ENCODE results near the gene CYP3A7. TPM values are rescaled to one million over a fixed set of nuclear protein-coding genes. Genes with fewer than 3 reads are reported as not detected.
A peak's percentile ranks its signal among the peaks of the same experiment; 100 is the strongest.

CYP3A7 gene
- total and polyA plus RNA-seq, 2 of the 13 experiments (the other 11 are each of a cell fraction or from before 2014, with no cell fraction given): 5.8 to 6.4 TPM

DNA sequence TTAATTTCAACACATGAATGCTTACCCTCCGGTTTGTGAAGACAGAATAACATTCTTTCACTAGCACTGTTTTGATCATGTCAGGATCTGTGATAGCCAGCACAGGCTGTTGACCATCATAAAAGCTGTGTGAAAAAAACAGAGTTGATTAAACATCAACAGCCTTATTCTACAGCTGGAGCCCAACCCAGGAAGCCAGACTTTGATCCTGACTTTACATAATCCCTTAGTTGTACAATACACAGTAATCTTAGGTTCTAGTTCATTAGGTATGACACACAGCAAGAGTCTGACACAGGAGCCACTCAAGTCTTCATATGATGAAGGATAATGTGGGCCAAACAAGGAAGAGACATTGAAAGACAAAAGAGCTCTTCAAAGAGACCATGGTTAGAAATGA, 37.6 kb upstream of the CYP3A7 start (continued):
- TF ChIP-seq, protein P1, sequence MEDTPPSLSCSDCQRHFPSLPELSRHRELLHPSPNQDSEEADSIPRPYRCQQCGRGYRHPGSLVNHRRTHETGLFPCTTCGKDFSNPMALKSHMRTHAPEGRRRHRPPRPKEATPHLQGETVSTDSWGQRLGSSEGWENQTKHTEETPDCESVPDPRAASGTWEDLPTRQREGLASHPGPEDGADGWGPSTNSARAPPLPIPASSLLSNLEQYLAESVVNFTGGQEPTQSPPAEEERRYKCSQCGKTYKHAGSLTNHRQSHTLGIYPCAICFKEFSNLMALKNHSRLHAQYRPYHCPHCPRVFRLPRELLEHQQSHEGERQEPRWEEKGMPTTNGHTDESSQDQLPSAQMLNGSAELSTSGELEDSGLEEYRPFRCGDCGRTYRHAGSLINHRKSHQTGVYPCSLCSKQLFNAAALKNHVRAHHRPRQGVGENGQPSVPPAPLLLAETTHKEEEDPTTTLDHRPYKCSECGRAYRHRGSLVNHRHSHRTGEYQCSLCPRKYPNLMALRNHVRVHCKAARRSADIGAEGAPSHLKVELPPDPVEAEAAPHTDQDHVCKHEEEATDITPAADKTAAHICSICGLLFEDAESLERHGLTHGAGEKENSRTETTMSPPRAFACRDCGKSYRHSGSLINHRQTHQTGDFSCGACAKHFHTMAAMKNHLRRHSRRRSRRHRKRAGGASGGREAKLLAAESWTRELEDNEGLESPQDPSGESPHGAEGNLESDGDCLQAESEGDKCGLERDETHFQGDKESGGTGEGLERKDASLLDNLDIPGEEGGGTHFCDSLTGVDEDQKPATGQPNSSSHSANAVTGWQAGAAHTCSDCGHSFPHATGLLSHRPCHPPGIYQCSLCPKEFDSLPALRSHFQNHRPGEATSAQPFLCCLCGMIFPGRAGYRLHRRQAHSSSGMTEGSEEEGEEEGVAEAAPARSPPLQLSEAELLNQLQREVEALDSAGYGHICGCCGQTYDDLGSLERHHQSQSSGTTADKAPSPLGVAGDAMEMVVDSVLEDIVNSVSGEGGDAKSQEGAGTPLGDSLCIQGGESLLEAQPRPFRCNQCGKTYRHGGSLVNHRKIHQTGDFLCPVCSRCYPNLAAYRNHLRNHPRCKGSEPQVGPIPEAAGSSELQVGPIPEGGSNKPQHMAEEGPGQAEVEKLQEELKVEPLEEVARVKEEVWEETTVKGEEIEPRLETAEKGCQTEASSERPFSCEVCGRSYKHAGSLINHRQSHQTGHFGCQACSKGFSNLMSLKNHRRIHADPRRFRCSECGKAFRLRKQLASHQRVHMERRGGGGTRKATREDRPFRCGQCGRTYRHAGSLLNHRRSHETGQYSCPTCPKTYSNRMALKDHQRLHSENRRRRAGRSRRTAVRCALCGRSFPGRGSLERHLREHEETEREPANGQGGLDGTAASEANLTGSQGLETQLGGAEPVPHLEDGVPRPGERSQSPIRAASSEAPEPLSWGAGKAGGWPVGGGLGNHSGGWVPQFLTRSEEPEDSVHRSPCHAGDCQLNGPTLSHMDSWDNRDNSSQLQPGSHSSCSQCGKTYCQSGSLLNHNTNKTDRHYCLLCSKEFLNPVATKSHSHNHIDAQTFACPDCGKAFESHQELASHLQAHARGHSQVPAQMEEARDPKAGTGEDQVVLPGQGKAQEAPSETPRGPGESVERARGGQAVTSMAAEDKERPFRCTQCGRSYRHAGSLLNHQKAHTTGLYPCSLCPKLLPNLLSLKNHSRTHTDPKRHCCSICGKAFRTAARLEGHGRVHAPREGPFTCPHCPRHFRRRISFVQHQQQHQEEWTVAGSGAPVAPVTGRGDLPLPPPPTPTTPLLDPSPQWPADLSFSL (CRISPR knock-in tag; IDR thresholded peaks at IDR 0.05): no peak
- TF ChIP-seq ZNF674 (CRISPR knock-in tag; IDR thresholded peaks at IDR 0.05; ENCODE audit: low read depth) (no peak), HCFC1 (IDR thresholded peaks at IDR 0.05; ENCODE audit: low read depth, low read length) (no peak), NCOR1 (IDR thresholded peaks at IDR 0.05; ENCODE audit: borderline replicate concordance, low read length) (peak; percentile 45; the same call in 1 of the 2 replicates), ZBTB21 (CRISPR knock-in tag; IDR thresholded peaks at IDR 0.05) (0 out of 2 replicates have a peak, but pooled peaks have one; percentile 26), ZMYM3 (CRISPR knock-in tag; IDR thresholded peaks at IDR 0.05) (peak; percentile 40; the same call in 1 of the 2 replicates), TBL1XR1 (IDR thresholded peaks at IDR 0.05; ENCODE audit: borderline replicate concordance, low read length, partially characterized antibody) (peak; percentile 44), MAFK (conservative IDR thresholded peaks at IDR 0.05 in 1 of 2, IDR thresholded peaks at IDR 0.05 in 1 of 2; ENCODE audit: low read length in 2 of 2) (peak in 1 of 2 experiments; percentile 19; a peak in 1 of 4 replicates), ETV6 (CRISPR knock-in tag; conservative IDR thresholded peaks at IDR 0.05) (no peak), ZNF235 (CRISPR knock-in tag; IDR thresholded peaks at IDR 0.05; ENCODE audit: borderline replicate concordance) (no peak), ZC3H13 (CRISPR knock-in tag; IDR thresholded peaks at IDR 0.05) (no peak)
- TF ChIP-seq, protein P2, sequence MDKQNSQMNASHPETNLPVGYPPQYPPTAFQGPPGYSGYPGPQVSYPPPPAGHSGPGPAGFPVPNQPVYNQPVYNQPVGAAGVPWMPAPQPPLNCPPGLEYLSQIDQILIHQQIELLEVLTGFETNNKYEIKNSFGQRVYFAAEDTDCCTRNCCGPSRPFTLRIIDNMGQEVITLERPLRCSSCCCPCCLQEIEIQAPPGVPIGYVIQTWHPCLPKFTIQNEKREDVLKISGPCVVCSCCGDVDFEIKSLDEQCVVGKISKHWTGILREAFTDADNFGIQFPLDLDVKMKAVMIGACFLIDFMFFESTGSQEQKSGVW (CRISPR knock-in tag; IDR thresholded peaks at IDR 0.05; ENCODE audit: borderline replicate concordance): no peak
- TF ChIP-seq, protein P3, sequence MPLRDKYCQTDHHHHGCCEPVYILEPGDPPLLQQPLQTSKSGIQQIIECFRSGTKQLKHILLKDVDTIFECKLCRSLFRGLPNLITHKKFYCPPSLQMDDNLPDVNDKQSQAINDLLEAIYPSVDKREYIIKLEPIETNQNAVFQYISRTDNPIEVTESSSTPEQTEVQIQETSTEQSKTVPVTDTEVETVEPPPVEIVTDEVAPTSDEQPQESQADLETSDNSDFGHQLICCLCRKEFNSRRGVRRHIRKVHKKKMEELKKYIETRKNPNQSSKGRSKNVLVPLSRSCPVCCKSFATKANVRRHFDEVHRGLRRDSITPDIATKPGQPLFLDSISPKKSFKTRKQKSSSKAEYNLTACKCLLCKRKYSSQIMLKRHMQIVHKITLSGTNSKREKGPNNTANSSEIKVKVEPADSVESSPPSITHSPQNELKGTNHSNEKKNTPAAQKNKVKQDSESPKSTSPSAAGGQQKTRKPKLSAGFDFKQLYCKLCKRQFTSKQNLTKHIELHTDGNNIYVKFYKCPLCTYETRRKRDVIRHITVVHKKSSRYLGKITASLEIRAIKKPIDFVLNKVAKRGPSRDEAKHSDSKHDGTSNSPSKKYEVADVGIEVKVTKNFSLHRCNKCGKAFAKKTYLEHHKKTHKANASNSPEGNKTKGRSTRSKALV (CRISPR knock-in tag; IDR thresholded peaks at IDR 0.05): no peak
- TF ChIP-seq, protein P4, sequence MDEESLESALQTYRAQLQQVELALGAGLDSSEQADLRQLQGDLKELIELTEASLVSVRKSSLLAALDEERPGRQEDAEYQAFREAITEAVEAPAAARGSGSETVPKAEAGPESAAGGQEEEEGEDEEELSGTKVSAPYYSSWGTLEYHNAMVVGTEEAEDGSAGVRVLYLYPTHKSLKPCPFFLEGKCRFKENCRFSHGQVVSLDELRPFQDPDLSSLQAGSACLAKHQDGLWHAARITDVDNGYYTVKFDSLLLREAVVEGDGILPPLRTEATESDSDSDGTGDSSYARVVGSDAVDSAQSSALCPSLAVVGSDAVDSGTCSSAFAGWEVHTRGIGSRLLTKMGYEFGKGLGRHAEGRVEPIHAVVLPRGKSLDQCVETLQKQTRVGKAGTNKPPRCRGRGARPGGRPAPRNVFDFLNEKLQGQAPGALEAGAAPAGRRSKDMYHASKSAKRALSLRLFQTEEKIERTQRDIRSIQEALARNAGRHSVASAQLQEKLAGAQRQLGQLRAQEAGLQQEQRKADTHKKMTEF (CRISPR knock-in tag; IDR thresholded peaks at IDR 0.05): peak; percentile 43; the same call in 1 of the 2 replicates
- TF ChIP-seq, protein P5, sequence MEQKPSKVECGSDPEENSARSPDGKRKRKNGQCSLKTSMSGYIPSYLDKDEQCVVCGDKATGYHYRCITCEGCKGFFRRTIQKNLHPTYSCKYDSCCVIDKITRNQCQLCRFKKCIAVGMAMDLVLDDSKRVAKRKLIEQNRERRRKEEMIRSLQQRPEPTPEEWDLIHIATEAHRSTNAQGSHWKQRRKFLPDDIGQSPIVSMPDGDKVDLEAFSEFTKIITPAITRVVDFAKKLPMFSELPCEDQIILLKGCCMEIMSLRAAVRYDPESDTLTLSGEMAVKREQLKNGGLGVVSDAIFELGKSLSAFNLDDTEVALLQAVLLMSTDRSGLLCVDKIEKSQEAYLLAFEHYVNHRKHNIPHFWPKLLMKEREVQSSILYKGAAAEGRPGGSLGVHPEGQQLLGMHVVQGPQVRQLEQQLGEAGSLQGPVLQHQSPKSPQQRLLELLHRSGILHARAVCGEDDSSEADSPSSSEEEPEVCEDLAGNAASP (CRISPR knock-in tag; IDR thresholded peaks at IDR 0.05; ENCODE audit: borderline replicate concordance): 0 out of 2 replicates have a peak, but pooled peaks have one; percentile 42
